Subcutaneous abdominal adipose tissue (tissue), 5 donors: Measurements from ENCODE around the gene RPUSD1.

Source experiments
- H3K27ac ChIP-seq: one replicate; pipeline ENCODE4 v1.7.0; 2013; ENCODE audit warnings: low read depth, mild to moderate bottlenecking, inconsistent platforms, low read length, moderate library complexity
- H3K27me3 ChIP-seq, 5 donors: one replicate each; pipeline ENCODE4 v1.7.0; 2013; ENCODE audit warnings: low read length in 5 of 5, inconsistent platforms in 1 of 5; ENCODE audit not compliant: control insufficient read depth in 5 of 5, insufficient read depth in 4 of 5
- H3K36me3 ChIP-seq, 5 donors: one replicate each; pipeline ENCODE4 v1.7.0; 2013; ENCODE audit warnings: low read length in 5 of 5; ENCODE audit not compliant: control insufficient read depth in 5 of 5, insufficient read depth in 5 of 5
- H3K4me1 ChIP-seq, 5 donors: one replicate each; pipeline ENCODE4 v1.7.0; 2013; ENCODE audit warnings: low read length in 5 of 5, mild to moderate bottlenecking in 3 of 5, moderate library complexity in 1 of 5; ENCODE audit not compliant: control insufficient read depth in 5 of 5, insufficient read depth in 5 of 5
- H3K4me3 ChIP-seq, 5 donors: one replicate each; pipeline ENCODE4 v1.7.0; 2013; ENCODE audit warnings: low read length in 5 of 5, low read depth in 1 of 5
- H3K9ac ChIP-seq, 5 donors: one replicate each; pipeline ENCODE4 v1.7.0; 2013; ENCODE audit warnings: low read length in 5 of 5, mild to moderate bottlenecking in 4 of 5, moderate library complexity in 3 of 5
- H3K9me3 ChIP-seq, 5 donors: one replicate each; pipeline ENCODE4 v1.7.0; 2013; ENCODE audit warnings: low read length in 5 of 5; ENCODE audit not compliant: control insufficient read depth in 5 of 5
- donor health status: healthy.
- donor health status: healthy.
- donor health status: healthy.
- donor health status: healthy.
- donor health status: healthy.

Gene RPUSD1

GRCh38 chr16:763369-764183 is 24.6 kb downstream of the RPUSD1 start:
- Histone ChIP-seq H3K27ac (no peak overlapping the region), H3K27me3 (peaks cover 10 to 29% (median 25%) of the 10 kb centered on the region in 5 donors), H3K4me3 (no peak overlapping the region), H3K4me1 (no peaks in the 10 kb centered on the region), H3K36me3 (no peaks in the 10 kb centered on the region), H3K9me3 (no peaks in the 10 kb centered on the region), H3K9ac (no peak overlapping the region)

DNA sequence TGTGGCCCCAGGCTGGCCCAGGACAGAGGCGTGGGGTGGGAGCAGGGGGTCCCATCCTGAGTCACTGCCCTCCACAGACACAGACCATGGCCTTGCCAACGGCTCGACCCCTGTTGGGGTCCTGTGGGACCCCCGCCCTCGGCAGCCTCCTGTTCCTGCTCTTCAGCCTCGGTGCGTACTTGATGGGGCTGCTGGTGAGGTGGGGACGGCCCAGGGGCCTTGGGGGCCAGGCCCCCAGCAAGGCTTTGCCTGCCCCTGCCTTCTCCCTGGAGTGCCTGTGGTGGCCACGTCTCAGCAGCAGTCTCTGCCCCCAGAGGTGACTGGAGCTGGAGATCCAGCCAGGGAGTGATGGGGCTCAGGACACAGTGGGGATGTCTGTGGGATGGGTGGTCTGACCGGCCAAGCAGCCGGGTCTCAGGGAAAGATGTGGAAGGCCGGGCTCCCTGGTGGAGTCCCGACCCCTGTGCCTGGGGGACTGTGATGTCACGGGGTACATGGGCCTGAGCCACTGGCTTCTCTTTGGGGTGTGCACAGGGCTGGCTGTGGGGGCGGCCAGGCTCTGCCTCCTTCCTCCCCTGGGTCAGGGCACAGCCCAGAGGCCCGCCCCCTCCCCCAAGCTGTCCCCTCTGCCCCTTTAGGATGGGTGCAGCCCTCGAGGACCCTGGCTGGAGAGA is 25.4 kb downstream of the RPUSD1 start:
- Histone ChIP-seq H3K36me3 (no peaks in the 10 kb centered on the region), H3K27me3 (peaks cover 9 to 29% (median 25%) of the 10 kb centered on the region in 5 donors), H3K9me3 (no peaks in the 10 kb centered on the region)

GRCh38 chr16:761625-762513 is 26.3 kb downstream of the RPUSD1 start:
- Histone ChIP-seq H3K9ac (no peak overlapping the region), H3K27ac (no peak overlapping the region), H3K4me1 (no peaks in the 10 kb centered on the region), H3K36me3 (no peaks in the 10 kb centered on the region), H3K4me3 (no peak overlapping the region), H3K27me3 (peaks cover 9 to 29% (median 25%) of the 10 kb centered on the region in 5 donors), H3K9me3 (no peaks in the 10 kb centered on the region)

More for the DNA sequence above, 25.4 kb downstream of the RPUSD1 start:
- H3K4me3 ChIP-seq = no peak overlapping the region
- H3K9ac ChIP-seq = no peak overlapping the region
- H3K4me1 ChIP-seq = no peaks in the 10 kb centered on the region
- H3K27ac ChIP-seq = no peak overlapping the region

DNA sequence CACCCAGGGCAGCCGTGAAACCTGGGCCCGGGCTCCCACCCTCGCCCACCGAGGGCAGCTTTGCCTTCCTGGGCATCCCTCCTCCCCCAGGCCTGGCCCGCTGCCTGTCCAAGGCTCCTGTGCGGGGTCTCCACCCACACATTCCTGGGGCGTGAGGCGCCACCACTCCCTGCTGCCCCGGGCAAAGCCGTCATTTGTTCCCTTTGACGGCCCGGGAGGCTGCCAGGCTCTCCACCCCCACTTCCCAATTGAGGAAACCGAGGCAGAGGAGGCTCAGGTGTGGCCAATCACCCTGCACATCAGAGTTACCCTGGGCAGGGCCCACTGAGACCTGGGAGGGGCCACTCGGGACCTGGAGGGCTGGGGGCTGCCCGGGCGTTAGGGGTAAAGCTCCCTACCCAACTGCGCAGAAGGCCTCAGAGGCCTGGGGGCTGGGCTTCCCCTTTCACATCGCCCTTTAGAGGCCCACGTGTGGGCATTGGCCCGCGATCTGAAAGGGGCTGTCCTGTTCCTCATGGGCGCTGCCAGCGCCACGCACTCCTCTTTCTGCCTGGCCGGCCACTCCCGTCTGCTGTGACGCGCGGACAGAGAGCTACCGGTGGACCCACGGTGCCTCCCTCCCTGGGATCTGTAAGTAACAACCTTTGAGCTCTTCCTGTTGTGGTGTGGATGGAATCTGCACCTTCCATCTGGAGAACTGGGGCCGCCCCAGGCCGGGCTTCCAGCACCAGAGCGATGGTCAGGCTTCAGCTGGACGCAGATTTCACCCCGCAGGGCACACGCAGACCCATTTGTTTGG is 27.4 kb downstream of the RPUSD1 start, which contains the start of gene MSLN:
TSS of gene MSLN (plus strand) at position 190 of the 799 bp plus-strand sequence. CDS start 1,947 bp downstream, outside the sequence.
- Histone ChIP-seq H3K27me3 (peaks cover 9 to 28% (median 18%) of the 10 kb centered on the region in 5 donors), H3K27ac (no peak within 1 kb of the TSS), H3K36me3 (no peaks in the 10 kb centered on the region), H3K9ac (no peak within 1 kb of the TSS), H3K4me3 (no peak within 1 kb of the TSS), H3K4me1 (no peaks in the 10 kb centered on the region), H3K9me3 (peaks cover 0 to 5% (median 0%) of the 10 kb centered on the region in 5 donors)

- Histone ChIP-seq H3K9me3 (peaks cover 0 to 5% (median 0%) of the 10 kb centered on the region in 5 donors), H3K4me1 (no peaks in the 10 kb centered on the region), H3K9ac (no peak overlapping the region), H3K4me3 (no peak overlapping the region), H3K27me3 (peaks cover 9 to 25% (median 16%) of the 10 kb centered on the region in 5 donors), H3K36me3 (no peaks in the 10 kb centered on the region), H3K27ac (no peak overlapping the region)
Observed at GRCh38 chr16:760065-760464, 28.1 kb downstream of the RPUSD1 start.

GRCh38 chr16:759110-759910 is 28.9 kb downstream of the RPUSD1 start:
- Histone ChIP-seq H3K9ac (no peak overlapping the region), H3K9me3 (peaks cover 0 to 5% (median 0%) of the 10 kb centered on the region in 5 donors), H3K27me3 (peaks cover 9 to 21% (median 16%) of the 10 kb centered on the region in 5 donors), H3K27ac (no peak overlapping the region), H3K4me1 (no peaks in the 10 kb centered on the region), H3K36me3 (no peaks in the 10 kb centered on the region), H3K4me3 (no peak overlapping the region)

- H3K4me3 ChIP-seq = no peak overlapping the region
- H3K27me3 ChIP-seq = peaks cover 0 to 16% (median 3%) of the 10 kb centered on the region in 5 donors
- no peaks in the 10 kb centered on the region for H3K4me1 ChIP-seq
Observed at GRCh38 chr16:756428-756827, 31.8 kb downstream of the RPUSD1 start.

GRCh38 chr16:754656-755055 is 33.5 kb downstream of the RPUSD1 start:
- Histone ChIP-seq H3K4me1 (no peaks in the 10 kb centered on the region), H3K27ac (no peak overlapping the region), H3K9ac (no peak overlapping the region), H3K9me3 (peaks cover 0 to 5% (median 0%) of the 10 kb centered on the region in 5 donors), H3K27me3 (peaks cover 0 to 17% (median 0%) of the 10 kb centered on the region in 5 donors), H3K4me3 (no peak overlapping the region), H3K36me3 (no peaks in the 10 kb centered on the region)

More at GRCh38 chr16:756428-756827, 31.8 kb downstream of the RPUSD1 start:
- Histone ChIP-seq H3K9ac (no peak overlapping the region), H3K9me3 (peaks cover 0 to 5% (median 0%) of the 10 kb centered on the region in 5 donors), H3K36me3 (no peaks in the 10 kb centered on the region), H3K27ac (no peak overlapping the region)
